Activated CD8-positive, alpha-beta memory T cell treated with anti-CD3 and anti-CD28 coated beads, Interleukin-2, amount 10 ng/mL, durations not matched to agents 7 days and 5 days (primary cell): ENCODE results near the gene GNPDA1. TPM values are rescaled to one million over a fixed set of nuclear protein-coding genes. Genes with fewer than 3 reads are reported as not detected.

Experiments used
- ATAC-seq: fragments of 150-1000 bp; cut with Tn5 transposase; one replicate; pipeline ENCODE4 v1.10.0; 2021; ENCODE audit warnings: moderate library complexity
- CTCF ChIA-PET: fragments of 350-600 bp; sonication (Branson Sonifier 250); formaldehyde crosslinking; loops from one replicate; lab custom pipeline; 2021; ENCODE audit warnings: antibody characterized with exemption; lab: Charles Lee
- DNase-seq: peaks from one replicate; pipeline ENCODE4 v3.0.0-alpha.2; 2020
- H3K27ac Mint-ChIP-seq: one replicate; pipeline ENCODE4 v1.8.0; 2021; ENCODE audit warnings: mild to moderate bottlenecking, mixed read lengths
- H3K27me3 Mint-ChIP-seq: one replicate; pipeline ENCODE4 v1.8.0; 2021; ENCODE audit warnings: mixed read lengths
- H3K36me3 Mint-ChIP-seq: one replicate; pipeline ENCODE4 v1.8.0; 2021; ENCODE audit warnings: mild to moderate bottlenecking, mixed read lengths
- H3K4me1 Mint-ChIP-seq: one replicate; pipeline ENCODE4 v1.8.0; 2021; ENCODE audit warnings: mixed read lengths
- H3K4me3 Mint-ChIP-seq: one replicate; pipeline ENCODE4 v1.8.0; 2021; ENCODE audit warnings: mild to moderate bottlenecking, moderate library complexity, mixed read lengths
- H3K9me3 Mint-ChIP-seq: one replicate; pipeline ENCODE4 v1.8.0; 2022; ENCODE audit warnings: low read depth, mixed read lengths
- total RNA-seq, 2 experiments: library from RNA; stranded (reverse); gene quantifications; one replicate each; pipeline ENCODE4 v1.2.3, GENCODE V29; 2021

The GNPDA1 gene
- total RNA-seq, 2 experiments from 2014 or later: 7.7 to 10.0 TPM

GRCh38 chr5:141957367-141957996 lies 55.3 kb downstream of the GNPDA1 start:
- ATAC-seq: no peak
- peaks cover 45% of the 10 kb centered on the region for H3K4me1 Mint-ChIP-seq
- H3K9me3 Mint-ChIP-seq: no peaks in the 10 kb centered on the region
- H3K4me3 Mint-ChIP-seq: no peak overlapping the region
- H3K27ac Mint-ChIP-seq: peak overlapping the region; percentile 49
- CTCF ChIA-PET: interaction anchor here (1.4 to 8.0 kb wide), 8 partner anchors 13 to 264 kb away, joined by 3 to 195 read pairs (median 80); partner anchors contain the start of genes DELE1, PCDH1 and RNF14
- no peaks in the 10 kb centered on the region for H3K36me3 Mint-ChIP-seq
- DNase-seq: no peak
- H3K27me3 Mint-ChIP-seq: no peaks in the 10 kb centered on the region

GRCh38 chr5:141954194-141954593 lies 58.6 kb downstream of the GNPDA1 start:
- no peaks in the 10 kb centered on the region for H3K36me3 Mint-ChIP-seq
- H3K27ac Mint-ChIP-seq: no peak overlapping the region
- ATAC-seq (no peak), DNase-seq (no peak)
- H3K4me3 Mint-ChIP-seq: no peak overlapping the region
- H3K27me3 Mint-ChIP-seq: no peaks in the 10 kb centered on the region
- peaks cover 33% of the 10 kb centered on the region for H3K4me1 Mint-ChIP-seq
- CTCF ChIA-PET: interaction anchor here (1.3 to 3.1 kb wide), 2 partner anchors 11 to 15 kb away, joined by 4 to 16 read pairs; partner anchors contain the start of gene RNF14
- H3K9me3 Mint-ChIP-seq: no peaks in the 10 kb centered on the region

- no peak overlapping the region for H3K4me3 Mint-ChIP-seq
- peaks cover 14% of the 10 kb centered on the region for H3K4me1 Mint-ChIP-seq
- no peaks in the 10 kb centered on the region for H3K9me3 Mint-ChIP-seq
- DNase-seq (no peak), ATAC-seq (no peak)
- H3K27ac Mint-ChIP-seq: no peak overlapping the region
- H3K36me3 Mint-ChIP-seq: no peaks in the 10 kb centered on the region
- no peaks in the 10 kb centered on the region for H3K27me3 Mint-ChIP-seq
- CTCF ChIA-PET: interaction anchor here (1.1 to 2.9 kb wide), 4 partner anchors 8 to 17 kb away, joined by 3 to 14 read pairs (median 8); partner anchors contain the start of gene RNF14
Observed at GRCh38 chr5:141952020-141952419, 60.8 kb downstream of the GNPDA1 start.

DNA sequence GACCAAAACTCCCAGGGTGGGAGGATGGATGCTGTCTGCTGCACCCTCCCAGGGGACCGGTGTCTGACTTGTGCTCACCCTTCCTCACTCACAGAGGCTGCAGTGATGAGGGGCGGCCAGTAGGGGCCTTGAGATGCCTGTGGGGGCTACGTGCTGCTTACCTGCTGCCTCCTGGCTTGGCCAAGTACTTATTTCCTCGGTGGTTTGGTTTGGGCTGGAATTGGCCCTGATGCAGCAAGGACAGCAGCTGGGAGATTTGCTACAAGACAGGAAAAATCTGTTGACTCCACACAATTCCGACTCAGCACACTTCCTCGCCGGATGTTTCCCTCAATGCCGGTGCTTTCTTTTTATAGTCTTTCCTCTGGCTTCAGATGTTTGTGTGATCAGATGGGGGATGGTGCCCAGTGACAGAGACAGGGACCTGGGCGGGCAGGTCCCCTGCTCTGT lies 61.5 kb downstream of the GNPDA1 start:
- peak; percentile 70 for ATAC-seq
- Mint-ChIP-seq H3K9me3 (no peaks in the 10 kb centered on the region), H3K27me3 (no peaks in the 10 kb centered on the region), H3K36me3 (no peaks in the 10 kb centered on the region), H3K4me3 (peak overlapping the region; percentile 2), H3K4me1 (peaks cover 14% of the 10 kb centered on the region), H3K27ac (no peak overlapping the region)
- CTCF ChIA-PET: interaction anchor here (1.2 to 2.9 kb wide), 4 partner anchors 9 to 72 kb away, joined by 3 to 14 read pairs (median 7); partner anchors contain the start of gene RNF14
- peak; percentile 51 for DNase-seq

Other genes with a start within 250 kb of the GNPDA1 start
- gene PCDH1, start 134.6 kb downstream of the GNPDA1 start, total RNA-seq: not detected
- gene DELE1, start 89.2 kb downstream of the GNPDA1 start, total RNA-seq: 10 to 100 TPM; 65.4 to 68.7 TPM
- under 1 TPM; 0.12 to 0.19 TPM for gene PCDH12, start 54.8 kb downstream of the GNPDA1 start, total RNA-seq
- 10 to 100 TPM; 23.8 to 28.2 TPM for gene RNF14, start 43.9 kb downstream of the GNPDA1 start, total RNA-seq
- gene NDFIP1, start 95.8 kb upstream of the GNPDA1 start, total RNA-seq: 10 to 100 TPM; 28.5 to 31.7 TPM